Ishikawa (cell line): Measurements from ENCODE around the gene RALY.

Source experiments
- CEBPB ChIP-seq: IDR thresholded peaks from 2 replicates; pipeline ENCODE4 v1.6.1; 2012
- CREB1 ChIP-seq: IDR thresholded peaks from 2 replicates; pipeline ENCODE4 v1.6.1; 2012; ENCODE audit warnings: low read depth
- EGR1 ChIP-seq: IDR thresholded peaks from 2 replicates; pipeline ENCODE4 v1.6.1; 2012
- EP300 ChIP-seq: IDR thresholded peaks from 2 replicates; pipeline ENCODE4 v1.6.1; 2012; ENCODE audit warnings: borderline replicate concordance
- FOXM1 ChIP-seq: IDR thresholded peaks from 2 replicates; pipeline ENCODE4 v1.6.1; 2012; ENCODE audit warnings: low read depth, borderline replicate concordance
- MAX ChIP-seq: IDR thresholded peaks from 2 replicates; pipeline ENCODE4 v1.6.1; 2012
- NFIC ChIP-seq: IDR thresholded peaks from 2 replicates; pipeline ENCODE4 v1.6.1; 2012
- RAD21 ChIP-seq: IDR thresholded peaks from 2 replicates; pipeline ENCODE4 v1.6.1; 2012; ENCODE audit warnings: low read depth
- REST ChIP-seq: IDR thresholded peaks from 2 replicates; pipeline ENCODE4 v1.6.1; 2012; ENCODE audit warnings: low read depth, mild to moderate bottlenecking
- TAF1 ChIP-seq: IDR thresholded peaks from 2 replicates; pipeline ENCODE4 v1.6.1; 2012; ENCODE audit warnings: low read depth, mild to moderate bottlenecking
- TCF12 ChIP-seq: IDR thresholded peaks from 2 replicates; pipeline ENCODE4 v1.6.1; 2012; ENCODE audit warnings: low read depth
- TEAD4 ChIP-seq: IDR thresholded peaks from 2 replicates; pipeline ENCODE4 v1.6.1; 2012
- USF1 ChIP-seq: IDR thresholded peaks from 2 replicates; pipeline ENCODE4 v1.6.1; 2012
- YY1 ChIP-seq: IDR thresholded peaks from 2 replicates; pipeline ENCODE4 v1.6.1; 2012; ENCODE audit warnings: low read depth
- ZBTB7A ChIP-seq: IDR thresholded peaks from 2 replicates; pipeline ENCODE4 v1.6.1; 2012; ENCODE audit warnings: low read depth

RALY gene

GRCh38 chr20:34100576-34100975 lies 106.9 kb downstream of the RALY start:
- TF ChIP-seq MAX = no peak
- no peak for TF ChIP-seq CREB1
- TF ChIP-seq RAD21 = no peak
- TF ChIP-seq TEAD4 = no peak
- no peak for TF ChIP-seq NFIC
- TF ChIP-seq YY1 = no peak
- no peak for TF ChIP-seq ZBTB7A
- TF ChIP-seq FOXM1 = no peak
- no peak for TF ChIP-seq REST
- TF ChIP-seq TCF12 = no peak
- no peak for TF ChIP-seq USF1

- no peak for TF ChIP-seq ZBTB7A
- no peak for TF ChIP-seq TEAD4
- no peak for TF ChIP-seq FOXM1
- no peak for TF ChIP-seq CREB1
- TF ChIP-seq EP300 = no peak
- TF ChIP-seq EGR1 = no peak
- TF ChIP-seq TCF12 = no peak
- TF ChIP-seq REST = no peak
- TF ChIP-seq CEBPB = no peak
- no peak for TF ChIP-seq USF1
- TF ChIP-seq MAX = no peak
- no peak for TF ChIP-seq YY1
- no peak for TF ChIP-seq NFIC
- TF ChIP-seq RAD21 = no peak
- no peak for TF ChIP-seq TAF1
Measured at GRCh38 chr20:34102342-34102741, 108.6 kb downstream of the RALY start.

- TF ChIP-seq NFIC = no peak
- no peak for TF ChIP-seq TAF1
- TF ChIP-seq FOXM1 = no peak
- no peak for TF ChIP-seq TCF12
- TF ChIP-seq TEAD4 = no peak
- TF ChIP-seq ZBTB7A = no peak
- no peak for TF ChIP-seq YY1
- TF ChIP-seq EGR1 = no peak
Measured at GRCh38 chr20:34104059-34104458, 110.3 kb downstream of the RALY start.

GRCh38 chr20:34105978-34106675 lies 112.4 kb downstream of the RALY start:
- TF ChIP-seq ZBTB7A = no peak
- TF ChIP-seq NFIC = no peak
- TF ChIP-seq TCF12 = no peak
- no peak for TF ChIP-seq CEBPB
- no peak for TF ChIP-seq FOXM1
- TF ChIP-seq REST = no peak
- TF ChIP-seq EGR1 = no peak
- TF ChIP-seq YY1 = no peak
- no peak for TF ChIP-seq RAD21
- no peak for TF ChIP-seq TAF1
- TF ChIP-seq EP300 = no peak
- no peak for TF ChIP-seq USF1
- TF ChIP-seq TEAD4 = no peak
- no peak for TF ChIP-seq CREB1
- TF ChIP-seq MAX = no peak
